NCI-H82 treated with DMSO at 0.1 percent for 48 hours (cell line): Measurements from ENCODE around the gene KIF1A.

Experiments
- DNase-seq: peaks from one replicate; lab custom pipeline; 2025; ENCODE audit not compliant: unreplicated experiment; lab: John Stamatoyannopoulos, UW

KIF1A gene

GRCh38 chr2:240736281-240737250 is 83.5 kb downstream of the KIF1A start:
- DNase-seq, result no peak

DNA sequence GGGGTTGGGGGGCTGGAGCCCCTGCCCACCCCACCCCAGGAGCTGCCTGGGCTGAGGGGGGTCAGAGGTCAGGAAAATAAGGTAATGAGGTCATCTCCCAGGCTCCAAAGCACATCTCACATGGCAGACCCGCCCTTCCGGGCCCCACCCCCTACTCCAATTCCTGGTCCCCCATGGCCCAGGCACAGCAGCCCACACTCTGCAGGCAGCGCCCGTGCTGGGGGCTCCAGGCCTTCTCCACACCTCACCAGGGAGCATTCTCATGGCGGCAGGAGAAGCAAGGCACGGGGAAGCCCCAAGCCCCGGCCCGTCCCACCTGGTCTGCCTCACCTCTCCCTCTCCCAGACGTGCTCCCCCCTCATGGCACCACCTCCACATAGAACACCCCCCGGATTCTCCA is 84.5 kb downstream of the KIF1A start:
- no peak for DNase-seq

- no peak for DNase-seq
Observed at GRCh38 chr2:240734756-240735155, 85.3 kb downstream of the KIF1A start.

DNA sequence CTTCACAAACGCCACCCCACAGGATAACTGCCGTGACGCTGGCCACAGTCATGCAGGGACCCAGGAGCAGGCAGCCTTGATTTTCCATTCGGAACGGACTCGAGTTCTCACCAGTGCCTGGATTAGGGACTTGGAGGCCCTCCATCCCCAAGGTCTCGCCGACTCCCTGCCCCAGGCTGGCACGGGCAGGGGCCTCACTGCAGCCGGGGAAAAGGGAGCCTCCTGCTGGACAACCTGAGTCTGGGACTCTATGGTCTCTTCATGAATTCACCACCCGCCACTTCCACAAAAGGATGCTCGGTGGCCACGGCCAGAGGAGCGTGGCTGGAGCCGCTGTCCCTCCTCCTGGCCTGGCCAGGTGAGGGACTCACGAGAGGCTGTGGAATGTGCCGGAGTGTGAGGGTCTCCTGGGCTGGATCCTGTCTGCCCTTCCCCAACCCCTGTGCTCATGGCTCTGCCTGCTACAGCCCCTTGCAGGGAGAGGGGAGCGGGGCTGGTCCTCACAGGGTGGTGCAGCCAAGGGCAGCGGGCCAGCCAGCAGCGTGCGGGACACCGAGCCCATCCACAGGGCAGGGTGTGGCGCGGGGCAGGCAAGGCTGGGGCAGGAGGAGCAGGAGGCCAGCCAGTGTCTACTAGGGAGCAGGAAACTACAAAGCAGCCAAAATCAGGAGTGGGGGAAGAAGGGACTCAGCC is 86.1 kb downstream of the KIF1A start:
- no peak for DNase-seq

GRCh38 chr2:240732911-240733622 is 87.0 kb downstream of the KIF1A start:
- no peak for DNase-seq

- DNase-seq, result no peak
Observed at GRCh38 chr2:240732184-240732583, 87.8 kb downstream of the KIF1A start.

- DNase-seq, result no peak
Observed at GRCh38 chr2:240731178-240731545, 88.9 kb downstream of the KIF1A start.

DNA sequence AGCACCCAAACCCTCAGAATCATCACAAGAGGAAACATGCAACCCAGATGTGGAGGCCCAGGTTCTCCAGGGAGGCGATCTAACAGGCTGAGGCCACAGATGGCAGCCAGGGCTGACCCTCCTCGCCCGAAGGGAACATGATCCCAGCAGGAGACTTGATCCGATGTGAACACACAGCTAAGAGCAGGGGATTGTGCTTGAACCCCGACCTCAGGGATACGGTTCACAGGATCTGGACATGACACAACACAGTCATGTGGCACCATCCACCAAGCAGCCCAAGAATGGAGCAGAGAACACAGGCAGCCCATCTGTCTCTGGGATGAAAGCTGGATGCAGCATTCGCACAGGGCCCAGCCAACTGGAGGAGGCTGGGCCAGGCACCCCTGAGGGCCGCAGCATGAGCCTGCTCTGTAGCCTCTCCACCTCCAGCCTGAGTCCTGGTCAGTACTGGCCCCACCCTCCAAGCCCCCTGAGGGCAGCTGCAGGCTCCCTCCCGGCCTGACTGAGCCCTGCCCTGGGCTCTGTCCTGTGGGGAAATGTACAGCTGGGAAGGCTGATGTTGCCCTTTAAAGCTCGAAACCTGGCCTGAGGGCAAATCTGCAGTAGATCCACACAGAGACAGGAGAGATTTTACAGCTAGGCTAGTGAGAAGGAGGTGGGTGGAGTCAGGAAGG is 89.4 kb downstream of the KIF1A start:
- no peak for DNase-seq

GRCh38 chr2:240728827-240729226 is 91.2 kb downstream of the KIF1A start:
- DNase-seq, result no peak

GRCh38 chr2:240728361-240728760 is 91.7 kb downstream of the KIF1A start:
- DNase-seq, result no peak

DNA sequence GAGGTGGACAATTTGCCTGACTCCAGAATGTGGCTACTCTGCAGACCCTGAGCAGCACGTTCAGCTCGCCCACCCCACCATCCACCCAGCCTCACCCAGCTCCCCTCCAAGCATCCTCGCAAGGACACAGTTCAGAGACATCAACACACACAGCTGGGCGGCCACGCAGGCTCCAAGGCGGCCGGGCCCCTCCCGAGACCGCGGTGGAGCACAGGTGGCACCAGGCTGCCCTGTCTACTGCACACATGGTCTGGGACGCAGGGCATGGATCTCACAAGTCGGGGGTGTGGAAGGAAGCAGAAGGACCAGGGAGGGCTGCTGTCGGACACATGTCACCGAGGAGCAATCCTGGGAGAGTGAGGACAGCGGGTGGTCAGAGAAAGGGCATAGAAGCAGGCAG is 92.1 kb downstream of the KIF1A start:
- DNase-seq, result no peak

DNA sequence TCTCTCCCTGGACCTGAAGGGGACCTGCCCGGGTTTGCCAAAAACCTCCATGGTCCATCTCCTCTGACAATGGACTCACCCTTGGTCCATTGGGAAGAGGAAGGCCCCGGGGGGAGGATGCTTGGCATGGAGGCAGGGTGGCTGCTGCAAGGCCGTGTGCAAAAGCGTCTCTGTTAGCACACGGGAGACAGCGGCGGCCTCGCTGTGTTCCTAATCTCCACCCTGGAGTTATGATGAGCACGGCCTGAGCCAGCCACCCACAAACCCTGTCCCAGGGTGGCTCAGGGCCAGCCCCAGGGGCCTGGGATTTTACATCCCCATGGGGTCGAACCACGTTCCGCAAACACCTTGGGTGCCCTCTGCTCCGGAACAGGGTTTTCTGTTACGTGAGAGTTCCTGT is 92.6 kb downstream of the KIF1A start:
- no peak for DNase-seq

- DNase-seq, result no peak
Observed at GRCh38 chr2:240726876-240727275, 93.1 kb downstream of the KIF1A start.

DNA sequence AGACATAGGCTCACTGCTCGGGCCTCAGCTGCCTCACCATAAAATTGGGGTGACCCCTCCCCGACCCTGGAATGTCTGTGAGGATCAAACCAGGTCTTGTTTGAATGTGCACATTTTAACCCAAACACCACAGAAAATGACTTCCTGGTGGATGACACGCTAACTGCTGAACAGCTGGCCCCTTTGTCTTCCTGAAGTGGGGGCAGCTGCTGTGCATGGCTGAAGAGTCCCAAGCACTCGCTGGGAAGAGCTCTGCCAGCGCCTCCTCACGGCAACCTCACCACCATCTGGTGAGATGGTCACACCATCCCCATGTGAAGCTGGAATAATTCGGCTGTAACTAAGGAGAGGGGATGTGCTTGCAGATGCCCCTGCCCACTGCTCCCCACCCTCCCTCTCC is 94.3 kb downstream of the KIF1A start:
- DNase-seq, result no peak

DNA sequence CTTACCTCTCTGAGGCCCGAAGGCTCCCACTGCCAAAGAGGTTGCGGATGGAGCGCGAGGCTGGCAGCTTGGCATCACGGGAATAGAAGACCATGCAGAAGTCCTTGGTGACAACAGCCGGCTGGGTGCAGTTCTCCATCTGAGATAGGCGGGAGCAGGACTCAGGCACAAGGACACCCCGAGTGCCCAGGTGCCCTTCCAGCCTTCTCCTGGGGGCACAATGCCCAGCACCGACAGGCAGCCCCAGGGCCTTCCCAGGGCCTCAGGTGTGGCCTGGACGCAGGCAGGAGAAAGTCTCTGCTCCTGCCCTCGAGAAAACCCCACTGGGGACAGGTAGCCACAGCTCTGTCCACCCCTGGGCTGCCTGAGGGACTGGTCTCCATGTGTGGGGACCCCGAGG is 94.8 kb downstream of the KIF1A start:
- no peak for DNase-seq

- no peak for DNase-seq
Observed at GRCh38 chr2:240724431-240724830, 95.6 kb downstream of the KIF1A start.

GRCh38 chr2:240723851-240724250 is 96.2 kb downstream of the KIF1A start:
- DNase-seq, result no peak

DNA sequence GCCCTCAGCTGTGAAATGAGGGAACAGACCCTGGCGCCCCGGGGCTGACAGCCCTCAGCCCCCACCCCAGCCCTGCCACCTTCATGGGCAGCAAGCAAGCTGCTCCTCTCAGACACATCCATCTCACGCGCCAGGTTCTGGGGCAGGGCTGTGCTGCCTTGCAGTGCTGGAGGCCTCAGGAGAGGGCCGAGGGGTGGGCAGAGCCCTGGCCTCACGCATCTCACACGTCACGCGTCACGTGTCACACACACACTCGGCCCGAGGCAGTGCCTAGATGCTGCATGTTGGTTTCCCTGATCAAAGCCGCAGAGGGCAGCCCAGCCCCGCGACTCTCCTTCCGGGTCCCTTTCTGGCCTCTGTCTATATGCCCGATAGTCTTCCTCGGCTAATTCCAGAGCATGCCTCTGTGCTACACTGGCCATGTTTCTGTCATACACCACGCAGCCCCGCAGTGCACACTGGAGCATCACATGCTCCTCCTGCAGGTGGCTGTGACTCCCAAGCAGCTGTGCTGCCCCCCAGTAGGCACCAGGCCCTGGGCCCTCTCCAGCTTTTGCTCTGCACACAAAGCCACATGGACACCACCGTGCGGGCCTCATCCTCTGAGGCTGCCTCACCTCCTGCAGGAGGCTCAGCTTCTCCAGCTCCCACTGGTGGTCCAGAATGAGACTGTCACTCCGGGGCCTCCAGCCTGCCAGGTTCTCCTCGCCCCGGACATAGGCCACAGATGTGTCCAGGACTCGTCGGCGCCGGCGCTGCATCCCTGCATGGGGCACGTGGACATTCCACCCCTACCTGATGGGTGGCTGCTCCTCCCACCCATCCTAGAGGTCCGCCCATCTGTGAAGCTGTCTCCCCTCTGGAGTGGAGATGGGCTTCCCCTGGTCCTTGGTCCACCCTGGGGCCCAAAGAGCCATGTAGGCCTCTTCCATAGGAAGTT is 97.0 kb downstream of the KIF1A start:
- no peak for DNase-seq

- no peak for DNase-seq
Observed at GRCh38 chr2:240722376-240722775, 97.6 kb downstream of the KIF1A start.

- no peak for DNase-seq
Observed at GRCh38 chr2:240721596-240722180, 98.3 kb downstream of the KIF1A start.
